Retinal pigment epithelial cell (primary cell): ENCODE results near the gene SMLR1.

Experiments
- DNase-seq: peaks from one replicate; pipeline ENCODE4 v3.0.0-alpha.2; 2010; ENCODE audit warnings: low read depth
- H3K4me3 ChIP-seq: 2 replicates; pipeline ENCODE4 v1.5.1; 2011; ENCODE audit warnings: mild to moderate bottlenecking, low read length, control low read depth, moderate library complexity
- CTCF ChIP-seq: conservative IDR thresholded peaks from 2 replicates; pipeline ENCODE4 v1.5.1; 2011; ENCODE audit warnings: low read depth, low read length, control low read depth, inconsistent platforms

Gene SMLR1

GRCh38 chr6:130827247-130828149, at the start of gene SMLR1:
Gene SMLR1 (plus strand): TSS chr6:130827406. CDS start chr6:130827414, 8 bp downstream.
- no peak for DNase-seq
- no peak within 1 kb of the TSS for H3K4me3 ChIP-seq
- TF ChIP-seq CTCF, result no peak

- no peak for TF ChIP-seq CTCF
- no peak overlapping the region for H3K4me3 ChIP-seq
- DNase-seq, result peak; percentile 34
Observed at GRCh38 chr6:130778946-130779657, 48.1 kb upstream of the SMLR1 start.

GRCh38 chr6:130779658-130780033, 47.6 kb upstream of the SMLR1 start:
- DNase-seq, result no peak
- TF ChIP-seq CTCF, result no peak
- no peak overlapping the region for H3K4me3 ChIP-seq

- H3K4me3 ChIP-seq, result no peak overlapping the region
- no peak for DNase-seq
- TF ChIP-seq CTCF, result no peak
Observed at GRCh38 chr6:130780122-130780521, 47.1 kb upstream of the SMLR1 start.

- no peak for TF ChIP-seq CTCF
- DNase-seq, result no peak
- no peak overlapping the region for H3K4me3 ChIP-seq
Observed at GRCh38 chr6:130781557-130781956, 45.6 kb upstream of the SMLR1 start.

- no peak for TF ChIP-seq CTCF
- peak; percentile 57 for DNase-seq
- no peak overlapping the region for H3K4me3 ChIP-seq
Observed at GRCh38 chr6:130783416-130784107, 43.6 kb upstream of the SMLR1 start.
